HG03520 (cell line): ENCODE data around the gene ID2.

Experiments
- ATAC-seq: cut with Tn5 transposase; IDR thresholded peaks from one replicate; pipeline ENCODE4 v1.9.1; 2021; ENCODE audit warnings: mild to moderate bottlenecking, moderate library complexity; ENCODE audit not compliant: unreplicated experiment

Gene ID2

GRCh38 chr2:8681786-8682692 is at the start of gene ID2:
Gene ID2 (plus strand): TSS chr2:8682056. CDS start chr2:8682166, 110 bp downstream.
- ATAC-seq: peak; percentile 56

- ATAC-seq: no peak
Observed at GRCh38 chr2:8632755-8633154, 49.1 kb upstream of the ID2 start.

- ATAC-seq: no peak
Observed at GRCh38 chr2:8633186-8633734, 48.6 kb upstream of the ID2 start.

- no peak for ATAC-seq
Observed at GRCh38 chr2:8633735-8634313, 48.0 kb upstream of the ID2 start.

GRCh38 chr2:8634466-8635172 is 47.2 kb upstream of the ID2 start:
- no peak for ATAC-seq

- no peak for ATAC-seq
Observed at GRCh38 chr2:8636041-8636491, 45.8 kb upstream of the ID2 start.

- no peak for ATAC-seq
Observed at GRCh38 chr2:8636721-8637636, 44.9 kb upstream of the ID2 start.

- no peak for ATAC-seq
Observed at GRCh38 chr2:8638327-8638726, 43.5 kb upstream of the ID2 start.

- no peak for ATAC-seq
Observed at GRCh38 chr2:8639122-8639635, 42.7 kb upstream of the ID2 start.

GRCh38 chr2:8640498-8640897 is 41.4 kb upstream of the ID2 start:
- no peak for ATAC-seq

GRCh38 chr2:8641301-8641965 is 40.4 kb upstream of the ID2 start:
- no peak for ATAC-seq

GRCh38 chr2:8642366-8643068 is 39.3 kb upstream of the ID2 start:
- no peak for ATAC-seq

- ATAC-seq: no peak
Observed at GRCh38 chr2:8643250-8643995, 38.4 kb upstream of the ID2 start.

GRCh38 chr2:8643996-8644356 is 37.9 kb upstream of the ID2 start:
- ATAC-seq: no peak

- ATAC-seq: no peak
Observed at GRCh38 chr2:8644605-8645175, 37.2 kb upstream of the ID2 start.

- ATAC-seq: no peak
Observed at GRCh38 chr2:8645176-8645831, 36.6 kb upstream of the ID2 start.

- ATAC-seq: no peak
Observed at GRCh38 chr2:8646731-8647461, 35.0 kb upstream of the ID2 start.
